H9 (cell line): ENCODE measurements around the gene ANGEL1. TPM values are rescaled to one million over a fixed set of nuclear protein-coding genes. Genes with fewer than 3 reads are reported as not detected.
A peak's percentile ranks its signal among the peaks of the same experiment; 100 is the strongest.

Experiments used
- DNase-seq: peaks from one replicate; pipeline ENCODE4 v3.0.0-alpha.2; 2017
- H2AFZ ChIP-seq: one replicate; pipeline ENCODE4 v1.6.1; 2013; ENCODE audit warnings: mild to moderate bottlenecking, low read length, control low read depth, moderate library complexity
- H2AK5ac ChIP-seq: 2 replicates; pipeline ENCODE4 v1.6.1; 2013; ENCODE audit warnings: low read length, control low read depth, mixed read lengths; ENCODE audit not compliant: insufficient read length
- H2BK120ac ChIP-seq: one replicate; pipeline ENCODE4 v1.6.1; 2013; ENCODE audit warnings: low read depth, mild to moderate bottlenecking, low read length, control low read depth, inconsistent platforms; ENCODE audit not compliant: poor library complexity, severe bottlenecking
- H2BK12ac ChIP-seq: 2 replicates; pipeline ENCODE4 v1.6.1; 2013; ENCODE audit warnings: low read length, control low read depth, mixed read lengths, low read depth; ENCODE audit not compliant: insufficient read length
- H2BK15ac ChIP-seq: 2 replicates; pipeline ENCODE4 v1.6.1; 2013; ENCODE audit warnings: low read depth, low read length, control low read depth
- H2BK20ac ChIP-seq: one replicate; pipeline ENCODE4 v1.6.1; 2013; ENCODE audit warnings: low read depth, mild to moderate bottlenecking, low read length, control low read depth, inconsistent platforms; ENCODE audit not compliant: poor library complexity, severe bottlenecking
- H2BK5ac ChIP-seq: 2 replicates; pipeline ENCODE4 v1.6.1; 2013; ENCODE audit warnings: low read length, control low read depth, mixed read lengths; ENCODE audit not compliant: insufficient read length
- H3K14ac ChIP-seq: 2 replicates; pipeline ENCODE4 v1.6.1; 2013; ENCODE audit warnings: low read length, control low read depth; ENCODE audit not compliant: insufficient read depth
- H3K18ac ChIP-seq: 2 replicates; pipeline ENCODE4 v1.6.1; 2013; ENCODE audit warnings: low read depth, mild to moderate bottlenecking, mixed read lengths, low read length, control low read depth; ENCODE audit not compliant: insufficient read length
- H3K23ac ChIP-seq: 2 replicates; pipeline ENCODE4 v1.6.1; 2013; ENCODE audit warnings: low read length, control low read depth, mixed read lengths, low read depth; ENCODE audit not compliant: insufficient read length
- H3K23me2 ChIP-seq: 2 replicates; pipeline ENCODE4 v1.6.1; 2013; ENCODE audit warnings: low read depth, mild to moderate bottlenecking, mixed read lengths, low read length, control low read depth; ENCODE audit not compliant: insufficient read length, poor library complexity, severe bottlenecking
- H3K27ac ChIP-seq: 2 replicates; pipeline ENCODE4 v1.5.1; 2013; ENCODE audit warnings: low read length, control low read depth, mixed read lengths, low read depth; ENCODE audit not compliant: insufficient read length
- H3K27me3 ChIP-seq: 2 replicates; pipeline ENCODE4 v1.6.1; 2013; ENCODE audit warnings: low read length, control low read depth, inconsistent platforms; ENCODE audit not compliant: insufficient read depth
- H3K4ac ChIP-seq: 2 replicates; pipeline ENCODE4 v1.6.1; 2013; ENCODE audit warnings: low read depth, mild to moderate bottlenecking, control low read depth, inconsistent platforms, low read length, moderate library complexity
- H3K4me1 ChIP-seq: 2 replicates; pipeline ENCODE4 v1.6.1; 2013; ENCODE audit warnings: low read length, control low read depth, inconsistent platforms; ENCODE audit not compliant: insufficient read depth
- H3K4me2 ChIP-seq: 2 replicates; pipeline ENCODE4 v1.6.1; 2013; ENCODE audit warnings: low read length, control low read depth, mixed read lengths; ENCODE audit not compliant: insufficient read length, insufficient read depth
- H3K56ac ChIP-seq: 2 replicates; pipeline ENCODE4 v1.6.1; 2013; ENCODE audit warnings: low read depth, mild to moderate bottlenecking, mixed read lengths, low read length, control low read depth; ENCODE audit not compliant: insufficient read length
- H3K79me1 ChIP-seq: 2 replicates; pipeline ENCODE4 v1.6.1; 2013; ENCODE audit warnings: low read depth, mild to moderate bottlenecking, moderate library complexity, low read length, control low read depth, inconsistent platforms; ENCODE audit not compliant: insufficient read depth, poor library complexity, severe bottlenecking
- H3K79me2 ChIP-seq: 2 replicates; pipeline ENCODE4 v1.6.1; 2013; ENCODE audit warnings: low read length, control low read depth, inconsistent platforms; ENCODE audit not compliant: insufficient read depth
- H3K9ac ChIP-seq: 2 replicates; pipeline ENCODE4 v1.6.1; 2013; ENCODE audit warnings: low read length, control low read depth, mixed read lengths; ENCODE audit not compliant: insufficient read length; ENCODE audit errors: extremely low read depth
- H3K9me3 ChIP-seq: one replicate; pipeline ENCODE4 v1.6.1; 2013; ENCODE audit warnings: low read depth, low read length, inconsistent platforms; ENCODE audit not compliant: control insufficient read depth
- H3T11ph ChIP-seq: one replicate; pipeline ENCODE4 v1.6.1; 2013; ENCODE audit warnings: mild to moderate bottlenecking, low read length, control low read depth, inconsistent platforms
- H4K20me1 ChIP-seq: one replicate; pipeline ENCODE4 v1.6.1; 2013; ENCODE audit not compliant: control insufficient read depth, insufficient read length, insufficient read depth
- H4K5ac ChIP-seq: 2 replicates; pipeline ENCODE4 v1.6.1; 2013; ENCODE audit warnings: low read depth, mild to moderate bottlenecking, mixed read lengths, low read length, control low read depth; ENCODE audit not compliant: insufficient read length
- H4K8ac ChIP-seq: replicated peaks from 2 replicates; pipeline ENCODE4 v1.6.1; 2013; ENCODE audit warnings: low read length, control low read depth, mixed read lengths, low read depth; ENCODE audit not compliant: insufficient read length
- H4K91ac ChIP-seq: 2 replicates; pipeline ENCODE4 v1.6.1; 2013; ENCODE audit warnings: low read depth, mild to moderate bottlenecking, moderate library complexity, mixed read lengths, low read length, control low read depth; ENCODE audit not compliant: insufficient read length
- H3K27ac Mint-ChIP-seq, 3 experiments: 2 replicates in 2 of 3; 3 replicates in 1 of 3; pipeline ENCODE4 v1.8.0; 2020 to 2021; ENCODE audit warnings: mixed read lengths in 3 of 3, mild to moderate bottlenecking in 1 of 3, moderate library complexity in 1 of 3
- H3K27me3 Mint-ChIP-seq: 2 replicates; pipeline ENCODE4 v1.8.0; 2021; ENCODE audit warnings: low read depth, mild to moderate bottlenecking, moderate library complexity, mixed read lengths
- H3K36me3 Mint-ChIP-seq, 3 experiments: 2 replicates in 2 of 3; 3 replicates in 1 of 3; pipeline ENCODE4 v1.8.0; 2020 to 2021; ENCODE audit warnings: low read depth in 3 of 3, mixed read lengths in 3 of 3; ENCODE audit not compliant: insufficient read depth in 1 of 3
- H3K4me1 Mint-ChIP-seq, 2 experiments: 2 replicates each; pipeline ENCODE4 v1.8.0; 2020; ENCODE audit warnings: mixed read lengths in 2 of 2
- H3K4me3 Mint-ChIP-seq, 2 experiments: 2 replicates in 1 of 2; 3 replicates in 1 of 2; pipeline ENCODE4 v1.8.0; 2020 to 2021; ENCODE audit warnings: mild to moderate bottlenecking in 2 of 2, mixed read lengths in 2 of 2, moderate library complexity in 1 of 2
- H3K9me3 Mint-ChIP-seq, 2 experiments: 2 replicates in 1 of 2; 3 replicates in 1 of 2; pipeline ENCODE4 v1.8.0; 2020; ENCODE audit warnings: mild to moderate bottlenecking in 2 of 2, mixed read lengths in 2 of 2, moderate library complexity in 1 of 2
- CTCF ChIP-seq: fragments of 200-600 bp; sonication (generic); conservative IDR thresholded peaks from 3 replicates; pipeline ENCODE4 v1.8.0; 2021; ENCODE audit warnings: antibody characterized with exemption, mild to moderate bottlenecking
- WGBS: extraction: QIAGEN DNeasy Blood & Tissue Kit; methylation state at CpG from one replicate; pipeline ENCODE4 v1.1.7; 2013; ENCODE audit warnings: missing lambda C conversion rate, low lambda C conversion rate, mixed read lengths; ENCODE audit not compliant: insufficient read length; ENCODE audit errors: extremely low coverage; 5-methylcytosine and 5-hydroxymethylcytosine counted together
- total RNA-seq: library from RNA; stranded (reverse); gene quantifications from 2 replicates; pipeline ENCODE4 v1.2.1, GENCODE V29; 2021

ANGEL1 gene
- total RNA-seq, 1 experiment from 2014 or later, result 21.5 TPM

GRCh38 chr14:76774821-76775694 lies 37.6 kb downstream of the ANGEL1 start:
- H3K27me3 Mint-ChIP-seq, result peaks cover 9% of the 10 kb centered on the region

More at GRCh38 chr14:76774821-76775694, 37.6 kb downstream of the ANGEL1 start:
- peak; percentile 28 for DNase-seq
- no peak overlapping the region for H3K14ac ChIP-seq
- no peak for TF ChIP-seq CTCF
- no peak overlapping the region for H3K27ac ChIP-seq
- no peak overlapping the region for H3K4ac ChIP-seq
- no peak overlapping the region for H3K56ac ChIP-seq
- no peaks in the 10 kb centered on the region for H4K20me1 ChIP-seq
- no peaks in the 10 kb centered on the region for H3K23me2 ChIP-seq
- H3K79me2 ChIP-seq, result no peaks in the 10 kb centered on the region
- H3K23ac ChIP-seq, result no peak overlapping the region
- no peak overlapping the region for H3K9ac ChIP-seq
- no CpG with 5 or more reads among the region's 22 CpGs for WGBS
- no peak overlapping the region for H4K91ac ChIP-seq
- H2BK20ac ChIP-seq, result no peak overlapping the region
- no peak overlapping the region for H3K4me2 ChIP-seq
- no peak overlapping the region for H2BK120ac ChIP-seq
- H3K27me3 ChIP-seq, result no peaks in the 10 kb centered on the region
- no peak overlapping the region for H3K18ac ChIP-seq
- no peaks in the 10 kb centered on the region for H3K79me1 ChIP-seq
- Mint-ChIP-seq H3K4me3 (no peak overlapping the region), H3K27ac (peak overlapping the region in 1 of 3 experiments; percentile 63; a peak in 2 of 7 replicates), H3K4me1 (peaks cover 20 to 30% of the 10 kb centered on the region in 2 experiments), H3K36me3 (peaks cover 0 to 1% (median 0%) of the 10 kb centered on the region in 3 experiments; a peak in 2 of 7 replicates), H3K9me3 (no peaks in the 10 kb centered on the region)
- no peak overlapping the region for H3T11ph ChIP-seq
- no peak overlapping the region for H2BK12ac ChIP-seq
- H3K9me3 ChIP-seq, result no peaks in the 10 kb centered on the region
- no peak overlapping the region for H2BK15ac ChIP-seq
- no peak overlapping the region for H2AFZ ChIP-seq
- H2AK5ac ChIP-seq, result no peak overlapping the region
- H3K4me1 ChIP-seq, result no peaks in the 10 kb centered on the region
- no peak overlapping the region for H4K8ac ChIP-seq
- H4K5ac ChIP-seq, result no peak overlapping the region
- H2BK5ac ChIP-seq, result no peak overlapping the region
